22Rv1 (cell line): ENCODE results near the gene FGFR3.

Source experiments
- ZFX ChIP-seq: fragments of 450-650 bp; IDR thresholded peaks from 2 replicates; pipeline ENCODE4 v1.6.1; 2017; ENCODE audit warnings: antibody characterized with exemption, borderline replicate concordance
- TF ChIP-seq, protein P1 (sequence below): fragments of 450-650 bp; IDR thresholded peaks from 2 replicates; pipeline ENCODE4 v1.5.1; 2017; ENCODE audit warnings: mild to moderate bottlenecking

DNA sequence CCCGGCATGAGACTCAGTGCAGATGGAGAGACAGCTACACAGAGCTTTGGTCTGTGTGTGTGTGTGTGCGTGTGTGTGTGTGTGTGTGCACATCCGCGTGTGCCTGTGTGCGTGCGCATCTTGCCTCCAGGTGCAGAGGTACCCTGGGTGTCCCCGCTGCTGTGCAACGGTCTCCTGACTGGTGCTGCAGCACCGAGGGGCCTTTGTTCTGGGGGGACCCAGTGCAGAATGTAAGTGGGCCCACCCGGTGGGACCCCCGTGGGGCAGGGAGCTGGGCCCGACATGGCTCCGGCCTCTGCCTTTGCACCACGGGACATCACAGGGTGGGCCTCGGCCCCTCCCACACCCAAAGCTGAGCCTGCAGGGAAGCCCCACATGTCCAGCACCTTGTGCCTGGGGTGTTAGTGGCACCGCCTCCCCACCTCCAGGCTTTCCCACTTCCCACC lies 14.3 kb downstream of the FGFR3 start:
- TF ChIP-seq, protein P1, sequence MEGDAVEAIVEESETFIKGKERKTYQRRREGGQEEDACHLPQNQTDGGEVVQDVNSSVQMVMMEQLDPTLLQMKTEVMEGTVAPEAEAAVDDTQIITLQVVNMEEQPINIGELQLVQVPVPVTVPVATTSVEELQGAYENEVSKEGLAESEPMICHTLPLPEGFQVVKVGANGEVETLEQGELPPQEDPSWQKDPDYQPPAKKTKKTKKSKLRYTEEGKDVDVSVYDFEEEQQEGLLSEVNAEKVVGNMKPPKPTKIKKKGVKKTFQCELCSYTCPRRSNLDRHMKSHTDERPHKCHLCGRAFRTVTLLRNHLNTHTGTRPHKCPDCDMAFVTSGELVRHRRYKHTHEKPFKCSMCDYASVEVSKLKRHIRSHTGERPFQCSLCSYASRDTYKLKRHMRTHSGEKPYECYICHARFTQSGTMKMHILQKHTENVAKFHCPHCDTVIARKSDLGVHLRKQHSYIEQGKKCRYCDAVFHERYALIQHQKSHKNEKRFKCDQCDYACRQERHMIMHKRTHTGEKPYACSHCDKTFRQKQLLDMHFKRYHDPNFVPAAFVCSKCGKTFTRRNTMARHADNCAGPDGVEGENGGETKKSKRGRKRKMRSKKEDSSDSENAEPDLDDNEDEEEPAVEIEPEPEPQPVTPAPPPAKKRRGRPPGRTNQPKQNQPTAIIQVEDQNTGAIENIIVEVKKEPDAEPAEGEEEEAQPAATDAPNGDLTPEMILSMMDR: no peak
- no peak for TF ChIP-seq ZFX
